Suprapubic skin (tissue), 4 donors: ENCODE measurements around the gene FMNL2. TPM values are rescaled to one million over a fixed set of nuclear protein-coding genes. Genes with fewer than 3 reads are reported as not detected.

Experiments
- DNase-seq, 2 donors: peaks; one replicate each; pipeline ENCODE4 v3.0.0-alpha.2; 2019; ENCODE audit warnings: low spot score in 2 of 2
- H3K27ac ChIP-seq: fragments of 200-600 bp; sonication (generic); one replicate; pipeline ENCODE4 v1.5.1; 2019
- H3K27me3 ChIP-seq: fragments of 200-600 bp; sonication (generic); one replicate; pipeline ENCODE4 v1.5.1; 2019
- H3K36me3 ChIP-seq: fragments of 200-600 bp; sonication (generic); one replicate; pipeline ENCODE4 v1.5.1; 2019
- H3K4me1 ChIP-seq: fragments of 200-600 bp; sonication (generic); one replicate; pipeline ENCODE4 v1.5.1; 2019
- H3K4me3 ChIP-seq: fragments of 200-600 bp; sonication (generic); one replicate; pipeline ENCODE4 v1.5.1; 2019; ENCODE audit warnings: mild to moderate bottlenecking
- H3K9me3 ChIP-seq: fragments of 200-600 bp; sonication (generic); one replicate; pipeline ENCODE4 v1.5.1; 2019
- EP300 ChIP-seq: sonication (generic); formaldehyde crosslinking; IDR thresholded peaks from one replicate; pipeline ENCODE4 v1.6.1; 2017; ENCODE audit warnings: antibody characterized with exemption
- POLR2A ChIP-seq, 2 donors: fragments of 450-650 bp; IDR thresholded peaks; one replicate each; pipeline ENCODE4 v1.6.1; 2017; ENCODE audit warnings: antibody characterized with exemption in 2 of 2, mild to moderate bottlenecking in 2 of 2, moderate library complexity in 2 of 2
- POLR2AphosphoS5 ChIP-seq, 3 donors: sonication (generic); formaldehyde crosslinking; IDR thresholded peaks; one replicate each; pipeline ENCODE4 v1.6.1; 2017; ENCODE audit warnings: antibody characterized with exemption in 3 of 3
- WGBS: methylation state at CpG from one replicate; pipeline ENCODE4 v1.1.5; 2018; 5-methylcytosine and 5-hydroxymethylcytosine counted together
- total RNA-seq, 4 donors: library from RNA; depleted of rRNA; stranded (reverse); fragments of >200 nt; gene quantifications; one replicate each; pipeline ENCODE4 v1.1.0, GENCODE V29; 2016
- TF ChIP-seq, protein P1 (sequence below), 2 donors: fragments of 200-600 bp in 1 of 2; fragments of 450-650 bp in 1 of 2; sonication (generic) in 1 of 2; IDR thresholded peaks; one replicate each; pipeline ENCODE4 v1.5.1; 2016 to 2019; ENCODE audit warnings: antibody characterized with exemption in 2 of 2, mild to moderate bottlenecking in 1 of 2, moderate library complexity in 1 of 2

FMNL2 gene
- total RNA-seq, 4 donors from 2014 or later: 15.4 to 18.1 (median 16.0) TPM

- TF ChIP-seq POLR2AphosphoS5 (IDR thresholded peaks at IDR 0.05) (no peak), POLR2A (IDR thresholded peaks at IDR 0.05) (no peak), EP300 (no peak)
- TF ChIP-seq, protein P1, sequence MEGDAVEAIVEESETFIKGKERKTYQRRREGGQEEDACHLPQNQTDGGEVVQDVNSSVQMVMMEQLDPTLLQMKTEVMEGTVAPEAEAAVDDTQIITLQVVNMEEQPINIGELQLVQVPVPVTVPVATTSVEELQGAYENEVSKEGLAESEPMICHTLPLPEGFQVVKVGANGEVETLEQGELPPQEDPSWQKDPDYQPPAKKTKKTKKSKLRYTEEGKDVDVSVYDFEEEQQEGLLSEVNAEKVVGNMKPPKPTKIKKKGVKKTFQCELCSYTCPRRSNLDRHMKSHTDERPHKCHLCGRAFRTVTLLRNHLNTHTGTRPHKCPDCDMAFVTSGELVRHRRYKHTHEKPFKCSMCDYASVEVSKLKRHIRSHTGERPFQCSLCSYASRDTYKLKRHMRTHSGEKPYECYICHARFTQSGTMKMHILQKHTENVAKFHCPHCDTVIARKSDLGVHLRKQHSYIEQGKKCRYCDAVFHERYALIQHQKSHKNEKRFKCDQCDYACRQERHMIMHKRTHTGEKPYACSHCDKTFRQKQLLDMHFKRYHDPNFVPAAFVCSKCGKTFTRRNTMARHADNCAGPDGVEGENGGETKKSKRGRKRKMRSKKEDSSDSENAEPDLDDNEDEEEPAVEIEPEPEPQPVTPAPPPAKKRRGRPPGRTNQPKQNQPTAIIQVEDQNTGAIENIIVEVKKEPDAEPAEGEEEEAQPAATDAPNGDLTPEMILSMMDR (IDR thresholded peaks at IDR 0.05): no peak
- no peaks in the 10 kb centered on the region for H3K27me3 ChIP-seq
- H3K4me1 ChIP-seq: peaks cover 34% of the 10 kb centered on the region
- no peak overlapping the region for H3K4me3 ChIP-seq
- H3K27ac ChIP-seq: no peak overlapping the region
- H3K36me3 ChIP-seq: no peaks in the 10 kb centered on the region
- no peak for DNase-seq
- no peaks in the 10 kb centered on the region for H3K9me3 ChIP-seq
- WGBS: 41% methylated on average over 3 of the region's 3 CpGs
Observed at GRCh38 chr2:152444448-152444847, 109.5 kb downstream of the FMNL2 start.

- DNase-seq: no peak
- Histone ChIP-seq H3K27me3 (no peaks in the 10 kb centered on the region), H3K4me1 (peaks cover 29% of the 10 kb centered on the region), H3K36me3 (no peaks in the 10 kb centered on the region), H3K4me3 (no peak overlapping the region), H3K9me3 (no peaks in the 10 kb centered on the region), H3K27ac (no peak overlapping the region)
- 60% methylated on average over 2 of the region's 2 CpGs for WGBS
- TF ChIP-seq, protein P1 (IDR thresholded peaks at IDR 0.05): no peak
- TF ChIP-seq POLR2AphosphoS5 (IDR thresholded peaks at IDR 0.05): no peak
- no peak for TF ChIP-seq EP300
- TF ChIP-seq POLR2A (IDR thresholded peaks at IDR 0.05): no peak
Observed at GRCh38 chr2:152445375-152445774, 110.4 kb downstream of the FMNL2 start.

GRCh38 chr2:152445791-152446201 lies 110.8 kb downstream of the FMNL2 start:
- no peak for TF ChIP-seq EP300
- no peak for TF ChIP-seq POLR2AphosphoS5 (IDR thresholded peaks at IDR 0.05)
- no peak for TF ChIP-seq POLR2A (IDR thresholded peaks at IDR 0.05)
- no peak overlapping the region for H3K27ac ChIP-seq
- no peaks in the 10 kb centered on the region for H3K27me3 ChIP-seq
- peaks cover 29% of the 10 kb centered on the region for H3K4me1 ChIP-seq
- no peak overlapping the region for H3K4me3 ChIP-seq
- 12% methylated on average over 3 of the region's 3 CpGs for WGBS
- no peaks in the 10 kb centered on the region for H3K9me3 ChIP-seq
- no peak for DNase-seq
- no peaks in the 10 kb centered on the region for H3K36me3 ChIP-seq

DNA sequence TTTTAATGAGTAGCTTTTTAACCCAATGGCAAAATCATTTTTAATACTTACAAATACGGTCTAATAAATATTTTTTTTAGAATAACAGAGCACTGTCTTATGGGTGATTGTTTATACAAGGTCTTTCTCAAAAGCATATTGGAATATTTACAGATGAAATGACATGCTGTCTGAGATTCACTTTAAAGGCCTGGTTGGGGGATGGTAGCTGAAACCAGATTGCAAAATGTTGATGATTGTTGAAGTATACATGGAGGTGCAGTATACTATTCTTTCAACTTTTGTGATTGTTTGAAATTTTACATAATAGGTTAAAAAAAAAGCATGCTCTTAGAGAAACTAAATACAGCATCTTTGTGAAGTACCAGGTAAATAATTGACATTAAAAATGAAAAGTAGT lies 111.2 kb downstream of the FMNL2 start:
- 40% methylated on average over 1 of the region's 1 CpG for WGBS
- TF ChIP-seq POLR2A (IDR thresholded peaks at IDR 0.05) (no peak), EP300 (no peak), POLR2AphosphoS5 (IDR thresholded peaks at IDR 0.05) (no peak)
- TF ChIP-seq, protein P1 (IDR thresholded peaks at IDR 0.05): no peak
- Histone ChIP-seq H3K4me1 (peaks cover 29% of the 10 kb centered on the region), H3K27me3 (no peaks in the 10 kb centered on the region), H3K4me3 (no peak overlapping the region), H3K9me3 (no peaks in the 10 kb centered on the region), H3K27ac (no peak overlapping the region), H3K36me3 (no peaks in the 10 kb centered on the region)
- DNase-seq: no peak

DNA sequence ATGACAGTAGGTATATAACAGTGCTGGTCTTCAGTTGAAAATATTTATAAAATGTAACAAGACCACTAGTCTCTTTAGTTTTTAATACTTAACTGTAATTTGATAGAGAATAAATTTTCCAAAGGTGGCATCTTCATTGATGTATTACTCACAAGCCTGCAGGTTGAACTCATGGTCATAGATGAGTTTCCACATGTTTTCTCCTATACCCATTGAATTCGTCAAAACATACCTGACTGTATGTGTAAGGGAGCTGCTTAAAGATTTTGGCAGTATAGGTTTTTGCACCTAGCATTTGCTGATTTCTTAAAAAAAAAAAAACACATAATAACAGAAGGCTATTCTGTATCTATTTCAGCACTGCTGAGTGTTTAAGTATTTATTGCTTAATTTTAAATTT lies 112.9 kb downstream of the FMNL2 start:
- WGBS: 82% methylated on average over 1 of the region's 1 CpG

More for the DNA sequence above, 112.9 kb downstream of the FMNL2 start:
- no peak for TF ChIP-seq EP300
- TF ChIP-seq, protein P1 (IDR thresholded peaks at IDR 0.05): no peak
- no peaks in the 10 kb centered on the region for H3K36me3 ChIP-seq
- no peak for DNase-seq
- peaks cover 29% of the 10 kb centered on the region for H3K4me1 ChIP-seq
- no peaks in the 10 kb centered on the region for H3K27me3 ChIP-seq
- no peaks in the 10 kb centered on the region for H3K9me3 ChIP-seq
- H3K27ac ChIP-seq: no peak overlapping the region
- H3K4me3 ChIP-seq: no peak overlapping the region
